HEK293 (cell line): ENCODE results near the gene PFN4.
A peak's percentile ranks its signal among the peaks of the same experiment; 100 is the strongest.

Experiments
- ATF2 ChIP-seq: fragments of 450-650 bp; formaldehyde crosslinking; IDR thresholded peaks from 2 replicates; pipeline ENCODE4 v1.5.1; 2016; ENCODE audit warnings: missing biosample characterization, missing genetic modification characterization, low read depth
- GLI4 ChIP-seq: fragments of 450-650 bp; formaldehyde crosslinking; IDR thresholded peaks from 2 replicates; pipeline ENCODE4 v1.5.1; 2016; ENCODE audit warnings: missing biosample characterization, missing genetic modification characterization
- GLIS1 ChIP-seq: fragments of 450-650 bp; formaldehyde crosslinking; IDR thresholded peaks from 2 replicates; pipeline ENCODE4 v1.5.1; 2016; ENCODE audit warnings: missing biosample characterization, missing genetic modification characterization
- IKZF3 ChIP-seq: fragments of 450-650 bp; IDR thresholded peaks from 2 replicates; pipeline ENCODE4 v1.5.0; 2018; ENCODE audit warnings: missing biosample characterization, mild to moderate bottlenecking, missing genetic modification characterization, moderate library complexity
- KLF16 ChIP-seq: fragments of 450-650 bp; formaldehyde crosslinking; IDR thresholded peaks from 2 replicates; pipeline ENCODE4 v1.5.1; 2017; ENCODE audit warnings: missing biosample characterization, missing genetic modification characterization
- KLF17 ChIP-seq: fragments of 450-650 bp; formaldehyde crosslinking; IDR thresholded peaks from 2 replicates; pipeline ENCODE4 v1.5.1; 2016; ENCODE audit warnings: missing biosample characterization, missing genetic modification characterization
- KLF7 ChIP-seq: fragments of 450-650 bp; formaldehyde crosslinking; IDR thresholded peaks from 2 replicates; pipeline ENCODE4 v1.5.1; 2016; ENCODE audit warnings: missing biosample characterization, missing genetic modification characterization, borderline replicate concordance
- KLF9 ChIP-seq: fragments of 450-650 bp; formaldehyde crosslinking; IDR thresholded peaks from 2 replicates; pipeline ENCODE4 v1.5.1; 2016; ENCODE audit warnings: missing biosample characterization, missing genetic modification characterization, low read depth
- YY1 ChIP-seq: fragments of 450-650 bp; formaldehyde crosslinking; IDR thresholded peaks from 2 replicates; pipeline ENCODE4 v1.5.1; 2018; ENCODE audit warnings: missing biosample characterization, missing genetic modification characterization
- ZBTB48 ChIP-seq: fragments of 450-650 bp; formaldehyde crosslinking; IDR thresholded peaks from 2 replicates; pipeline ENCODE4 v1.5.1; 2016; ENCODE audit warnings: missing biosample characterization, missing genetic modification characterization
- ZNF10 ChIP-seq: fragments of 450-650 bp; formaldehyde crosslinking; IDR thresholded peaks from 2 replicates; pipeline ENCODE4 v1.5.1; 2017; ENCODE audit warnings: missing biosample characterization, missing genetic modification characterization
- ZNF112 ChIP-seq: fragments of 450-650 bp; formaldehyde crosslinking; IDR thresholded peaks from 2 replicates; pipeline ENCODE4 v1.5.0; 2017; ENCODE audit warnings: missing biosample characterization, missing genetic modification characterization
- ZNF16 ChIP-seq: fragments of 450-650 bp; formaldehyde crosslinking; IDR thresholded peaks from 2 replicates; pipeline ENCODE4 v1.5.1; 2016; ENCODE audit warnings: low read depth, missing biosample characterization, missing genetic modification characterization
- ZNF19 ChIP-seq: fragments of 450-650 bp; formaldehyde crosslinking; IDR thresholded peaks from 2 replicates; pipeline ENCODE4; 2016; ENCODE audit warnings: missing biosample characterization, missing genetic modification characterization, low read depth
- ZNF23 ChIP-seq: fragments of 450-650 bp; formaldehyde crosslinking; IDR thresholded peaks from 2 replicates; pipeline ENCODE4 v1.5.1; 2016; ENCODE audit warnings: missing biosample characterization, missing genetic modification characterization, borderline replicate concordance
- ZNF324 ChIP-seq: fragments of 450-650 bp; formaldehyde crosslinking; IDR thresholded peaks from 2 replicates; pipeline ENCODE4 v1.5.1; 2016; ENCODE audit warnings: missing biosample characterization, missing genetic modification characterization
- ZNF341 ChIP-seq: fragments of 450-650 bp; formaldehyde crosslinking; IDR thresholded peaks from 2 replicates; pipeline ENCODE4; 2016; ENCODE audit warnings: low read depth, missing biosample characterization, missing genetic modification characterization
- ZNF398 ChIP-seq: fragments of 450-650 bp; formaldehyde crosslinking; IDR thresholded peaks from 2 replicates; pipeline ENCODE4 v1.5.1; 2017; ENCODE audit warnings: missing biosample characterization, missing genetic modification characterization
- ZNF449 ChIP-seq: fragments of 450-650 bp; formaldehyde crosslinking; IDR thresholded peaks from 2 replicates; pipeline ENCODE4 v1.5.1; 2017; ENCODE audit warnings: missing biosample characterization, mild to moderate bottlenecking, missing genetic modification characterization, moderate library complexity
- ZNF48 ChIP-seq: fragments of 450-650 bp; formaldehyde crosslinking; IDR thresholded peaks from 2 replicates; pipeline ENCODE4 v1.5.1; 2016; ENCODE audit warnings: missing biosample characterization, missing genetic modification characterization
- ZNF518A ChIP-seq: fragments of 450-650 bp; formaldehyde crosslinking; conservative IDR thresholded peaks from 2 replicates; pipeline ENCODE4 v1.5.1; 2016; ENCODE audit warnings: low read depth, missing biosample characterization, missing genetic modification characterization
- ZNF530 ChIP-seq: fragments of 450-650 bp; formaldehyde crosslinking; IDR thresholded peaks from 2 replicates; pipeline ENCODE4 v1.5.1; 2016; ENCODE audit warnings: low read depth, missing biosample characterization, missing genetic modification characterization
- ZNF558 ChIP-seq: fragments of 450-650 bp; formaldehyde crosslinking; IDR thresholded peaks from 2 replicates; pipeline ENCODE4 v1.5.1; 2016; ENCODE audit warnings: missing biosample characterization, missing genetic modification characterization
- ZNF624 ChIP-seq: fragments of 450-650 bp; formaldehyde crosslinking; IDR thresholded peaks from 2 replicates; pipeline ENCODE4 v1.5.1; 2017; ENCODE audit warnings: missing biosample characterization, missing genetic modification characterization
- ZNF677 ChIP-seq: fragments of 450-650 bp; IDR thresholded peaks from 2 replicates; pipeline ENCODE4 v1.5.0; 2018; ENCODE audit warnings: missing biosample characterization, mild to moderate bottlenecking, missing genetic modification characterization, moderate library complexity
- ZNF692 ChIP-seq: fragments of 450-650 bp; formaldehyde crosslinking; IDR thresholded peaks from 2 replicates; pipeline ENCODE4 v1.5.1; 2016; ENCODE audit warnings: missing biosample characterization, missing genetic modification characterization

The PFN4 gene

GRCh38 chr2:24075915-24076848 lies 47.0 kb downstream of the PFN4 start, which contains the start of gene SF3B6 (continued):
- TF ChIP-seq ZNF518A: peak; percentile 90
- TF ChIP-seq ZNF677: no peak
- TF ChIP-seq KLF7 (tag by site-specific recombination): peak; percentile 65; the same call in 1 of the 2 replicates
- TF ChIP-seq YY1: 0 out of 2 replicates have a peak, but pooled peaks have one; percentile 42
- no peak for TF ChIP-seq ZNF16 (tag by site-specific recombination)
- peak; percentile 92 for TF ChIP-seq ZNF341 (tag by site-specific recombination)
- peak; percentile 70 for TF ChIP-seq ATF2 (tag by site-specific recombination)
- peak; percentile 81 for TF ChIP-seq KLF16
- TF ChIP-seq ZBTB48: no peak
- TF ChIP-seq KLF17 (tag by site-specific recombination): peak; percentile 71; the same call in 1 of the 2 replicates
- TF ChIP-seq ZNF324 (tag by site-specific recombination): peak; percentile 80
- TF ChIP-seq ZNF558 (tag by site-specific recombination): peak; percentile 73; the same call in 1 of the 2 replicates
- 0 out of 2 replicates have a peak, but pooled peaks have one; percentile 64 for TF ChIP-seq GLI4 (tag by site-specific recombination)
- TF ChIP-seq ZNF10: no peak
- TF ChIP-seq GLIS1 (tag by site-specific recombination): no peak
- peak; percentile 83 for TF ChIP-seq KLF9 (tag by site-specific recombination)
- TF ChIP-seq IKZF3 (tag by site-specific recombination): no peak
- TF ChIP-seq ZNF398 (tag by site-specific recombination): no peak
- TF ChIP-seq ZNF19: no peak
- no peak for TF ChIP-seq ZNF112
- TF ChIP-seq ZNF624 (tag by site-specific recombination): no peak
- TF ChIP-seq ZNF48 (tag by site-specific recombination): no peak
- no peak for TF ChIP-seq ZNF23 (tag by site-specific recombination)
- TF ChIP-seq ZNF530 (tag by site-specific recombination): no peak
- peak; percentile 40; the same call in 1 of the 2 replicates for TF ChIP-seq ZNF692 (tag by site-specific recombination)
- TF ChIP-seq ZNF449 (tag by site-specific recombination): no peak
